ENCODE measurements around the gene ARHGAP26. TPM values are rescaled to one million over a fixed set of nuclear protein-coding genes. Genes with fewer than 3 reads are reported as not detected.

ARHGAP26 gene
- total RNA-seq, 1 donor: 7.6 TPM

DNA sequence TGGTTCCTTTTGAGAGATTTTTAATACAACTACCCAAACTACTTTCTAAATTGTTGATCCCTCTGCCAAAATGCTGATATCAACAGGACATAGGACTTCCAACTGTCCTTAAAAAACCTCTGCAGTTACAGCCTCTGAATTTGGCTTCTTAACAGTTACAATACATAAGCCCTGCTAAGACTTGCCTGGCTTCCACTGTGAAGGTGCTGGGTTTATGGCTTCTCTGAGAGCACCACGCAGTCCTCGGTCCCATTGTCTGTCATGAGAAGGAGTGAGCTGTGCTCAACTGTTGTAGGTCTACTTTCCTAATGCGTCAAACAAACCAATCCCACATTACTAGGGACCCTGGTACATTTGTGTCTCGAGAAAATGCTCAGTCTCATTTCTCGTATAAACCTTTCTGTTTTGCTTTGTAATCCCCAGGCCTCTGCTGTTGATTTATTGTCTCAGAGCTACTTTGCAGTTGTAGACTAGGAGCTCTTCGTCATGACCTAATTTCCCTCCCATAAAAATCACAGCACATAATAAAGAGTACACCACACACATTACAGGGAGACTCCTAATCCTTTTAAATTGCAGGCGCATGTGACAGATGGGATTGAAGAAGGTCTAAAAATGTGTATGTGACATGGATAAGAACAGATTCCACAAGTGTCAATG, 358.4 kb downstream of the ARHGAP26 start:
- H3K27me3 ChIP-seq (ENCODE audit: insufficient read depth, low read length): no peaks in the 10 kb centered on the region
- no peaks in the 10 kb centered on the region for H3K9me3 ChIP-seq (ENCODE audit: low read depth, low read length)
- TF ChIP-seq, protein P1, sequence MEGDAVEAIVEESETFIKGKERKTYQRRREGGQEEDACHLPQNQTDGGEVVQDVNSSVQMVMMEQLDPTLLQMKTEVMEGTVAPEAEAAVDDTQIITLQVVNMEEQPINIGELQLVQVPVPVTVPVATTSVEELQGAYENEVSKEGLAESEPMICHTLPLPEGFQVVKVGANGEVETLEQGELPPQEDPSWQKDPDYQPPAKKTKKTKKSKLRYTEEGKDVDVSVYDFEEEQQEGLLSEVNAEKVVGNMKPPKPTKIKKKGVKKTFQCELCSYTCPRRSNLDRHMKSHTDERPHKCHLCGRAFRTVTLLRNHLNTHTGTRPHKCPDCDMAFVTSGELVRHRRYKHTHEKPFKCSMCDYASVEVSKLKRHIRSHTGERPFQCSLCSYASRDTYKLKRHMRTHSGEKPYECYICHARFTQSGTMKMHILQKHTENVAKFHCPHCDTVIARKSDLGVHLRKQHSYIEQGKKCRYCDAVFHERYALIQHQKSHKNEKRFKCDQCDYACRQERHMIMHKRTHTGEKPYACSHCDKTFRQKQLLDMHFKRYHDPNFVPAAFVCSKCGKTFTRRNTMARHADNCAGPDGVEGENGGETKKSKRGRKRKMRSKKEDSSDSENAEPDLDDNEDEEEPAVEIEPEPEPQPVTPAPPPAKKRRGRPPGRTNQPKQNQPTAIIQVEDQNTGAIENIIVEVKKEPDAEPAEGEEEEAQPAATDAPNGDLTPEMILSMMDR (IDR thresholded peaks at IDR 0.05; ENCODE audit: extremely low read depth, low read depth, low read length): no peak
- H3K4me3 ChIP-seq (ENCODE audit: insufficient read depth, low read length): no peak overlapping the region
- no peaks in the 10 kb centered on the region for H3K79me2 ChIP-seq (ENCODE audit: insufficient read depth, low read length)
- H4K20me1 ChIP-seq (ENCODE audit: insufficient read depth, low read length): no peaks in the 10 kb centered on the region
- H3K27ac ChIP-seq (ENCODE audit: low read depth, low read length): no peak overlapping the region
- H3K36me3 ChIP-seq (ENCODE audit: insufficient read depth, low read length): no peaks in the 10 kb centered on the region
- no peak overlapping the region for H2AFZ ChIP-seq (ENCODE audit: low read length)
- no peak for DNase-seq (ENCODE audit: insufficient read length, low spot score, missing footprints)
- no peak overlapping the region for H3K4me2 ChIP-seq (ENCODE audit: insufficient read depth, low read length)
- H3K4me1 ChIP-seq (ENCODE audit: insufficient read depth, low read length): no peaks in the 10 kb centered on the region

DNA sequence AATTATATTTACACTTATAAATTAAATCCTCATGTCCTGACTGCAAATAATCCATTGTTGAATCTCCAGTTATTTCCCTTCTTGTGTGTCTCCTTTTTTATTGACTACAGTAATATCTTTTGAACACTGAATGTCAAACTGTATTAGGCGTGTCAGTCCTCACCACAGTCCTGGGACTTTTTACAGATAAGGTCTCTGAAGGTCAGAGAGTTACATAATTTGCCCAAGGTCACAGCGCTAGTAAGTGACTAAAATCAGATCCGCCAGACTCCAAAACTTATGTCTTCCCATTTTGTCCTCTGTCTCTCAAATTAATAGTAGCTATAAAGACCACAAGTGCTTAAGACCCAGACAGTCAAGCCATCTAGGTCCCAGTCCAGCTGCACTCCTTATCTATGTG, 359.0 kb downstream of the ARHGAP26 start:
- TF ChIP-seq, protein P1 (IDR thresholded peaks at IDR 0.05; ENCODE audit: extremely low read depth, low read depth, low read length): no peak
- H3K27me3 ChIP-seq (ENCODE audit: insufficient read depth, low read length): no peaks in the 10 kb centered on the region

DNA sequence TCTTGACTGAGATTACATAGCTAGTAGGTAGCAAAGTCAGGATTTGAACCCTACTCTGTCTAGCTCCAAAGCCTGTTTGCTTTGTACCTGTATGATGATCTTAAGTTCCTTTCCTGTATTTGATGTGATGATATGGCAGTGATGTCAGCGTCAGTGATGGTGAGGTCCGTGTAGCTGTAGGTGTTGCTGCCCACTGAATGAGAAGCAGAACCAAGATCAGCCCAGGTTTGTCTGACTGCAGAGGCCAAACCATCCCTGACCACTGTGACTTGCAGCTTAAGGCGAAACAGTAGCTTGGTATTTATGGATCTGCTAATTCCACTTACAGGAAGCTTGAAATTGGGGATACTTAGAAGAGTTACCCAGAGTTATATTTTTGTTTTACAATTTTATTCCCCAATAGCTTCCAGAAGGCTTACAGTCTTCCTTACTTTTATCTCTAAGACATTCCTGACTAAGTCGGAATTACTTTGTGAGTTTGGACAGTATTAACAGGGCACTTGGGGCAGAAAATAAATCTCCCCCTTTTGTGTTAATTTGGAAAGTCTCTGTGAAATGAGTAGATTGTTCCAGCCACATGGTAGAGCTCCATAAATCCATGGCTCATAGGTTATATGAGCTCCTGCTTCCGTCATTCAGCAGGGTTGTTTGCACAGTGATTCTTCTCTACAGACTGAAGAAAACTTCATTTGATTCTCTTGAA, 359.9 kb downstream of the ARHGAP26 start:
- Histone ChIP-seq H3K79me2 (ENCODE audit: insufficient read depth, low read length) (no peaks in the 10 kb centered on the region), H3K4me3 (ENCODE audit: insufficient read depth, low read length) (no peak overlapping the region), H3K27me3 (ENCODE audit: insufficient read depth, low read length) (no peaks in the 10 kb centered on the region), H3K4me2 (ENCODE audit: insufficient read depth, low read length) (no peak overlapping the region), H3K9me3 (ENCODE audit: low read depth, low read length) (no peaks in the 10 kb centered on the region), H3K36me3 (ENCODE audit: insufficient read depth, low read length) (no peaks in the 10 kb centered on the region), H2AFZ (ENCODE audit: low read length) (no peak overlapping the region), H4K20me1 (ENCODE audit: insufficient read depth, low read length) (no peaks in the 10 kb centered on the region), H3K4me1 (ENCODE audit: insufficient read depth, low read length) (peaks cover 4% of the 10 kb centered on the region), H3K27ac (ENCODE audit: low read depth, low read length) (no peak overlapping the region)
- no peak for DNase-seq (ENCODE audit: insufficient read length, low spot score, missing footprints)
- TF ChIP-seq, protein P1 (IDR thresholded peaks at IDR 0.05; ENCODE audit: extremely low read depth, low read depth, low read length): no peak

More for the DNA sequence above, 359.0 kb downstream of the ARHGAP26 start:
- H2AFZ ChIP-seq (ENCODE audit: low read length): no peak overlapping the region
- no peak overlapping the region for H3K4me2 ChIP-seq (ENCODE audit: insufficient read depth, low read length)
- H3K9me3 ChIP-seq (ENCODE audit: low read depth, low read length): no peaks in the 10 kb centered on the region
- H3K36me3 ChIP-seq (ENCODE audit: insufficient read depth, low read length): no peaks in the 10 kb centered on the region
- DNase-seq (ENCODE audit: insufficient read length, low spot score, missing footprints): no peak
- H3K27ac ChIP-seq (ENCODE audit: low read depth, low read length): no peak overlapping the region
- H3K4me1 ChIP-seq (ENCODE audit: insufficient read depth, low read length): peaks cover 3% of the 10 kb centered on the region
- no peaks in the 10 kb centered on the region for H4K20me1 ChIP-seq (ENCODE audit: insufficient read depth, low read length)
- H3K79me2 ChIP-seq (ENCODE audit: insufficient read depth, low read length): no peaks in the 10 kb centered on the region
- no peak overlapping the region for H3K4me3 ChIP-seq (ENCODE audit: insufficient read depth, low read length)

DNA sequence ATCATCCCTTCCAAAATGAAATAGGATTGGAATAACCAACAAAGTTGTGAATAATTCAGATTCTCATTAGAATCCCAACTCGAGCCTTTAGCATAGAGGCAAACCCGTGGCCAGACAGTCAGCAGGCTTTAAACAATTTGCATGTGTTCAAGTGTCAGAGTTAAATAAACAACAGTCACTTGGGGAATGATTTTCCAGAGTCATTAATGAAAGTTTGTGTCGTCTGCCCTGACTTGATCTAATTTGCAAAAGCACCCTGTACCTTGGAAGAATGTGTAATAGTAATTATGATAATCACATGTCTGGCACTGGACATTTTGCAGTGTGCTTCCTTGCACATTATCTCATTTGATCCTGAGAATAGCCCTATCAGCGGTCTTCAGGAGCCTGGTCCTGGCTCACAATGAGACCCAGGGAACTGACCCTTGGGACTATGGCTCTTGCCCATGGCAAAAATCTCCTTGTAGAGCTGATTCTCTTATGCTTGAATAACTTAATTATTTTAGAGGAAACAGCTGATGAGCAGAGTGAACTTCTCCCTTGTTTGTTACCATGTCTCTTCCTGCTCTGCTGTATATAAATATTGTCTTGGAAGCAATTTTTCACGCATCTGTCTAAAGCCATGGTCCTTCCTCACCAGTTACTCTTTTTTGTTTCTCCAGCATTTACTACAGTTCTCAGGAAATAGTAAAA, 360.6 kb downstream of the ARHGAP26 start:
- no peak for DNase-seq (ENCODE audit: insufficient read length, low spot score, missing footprints)
- Histone ChIP-seq H3K27me3 (ENCODE audit: insufficient read depth, low read length) (no peaks in the 10 kb centered on the region), H3K4me3 (ENCODE audit: insufficient read depth, low read length) (no peak overlapping the region), H3K27ac (ENCODE audit: low read depth, low read length) (no peak overlapping the region), H3K4me2 (ENCODE audit: insufficient read depth, low read length) (no peak overlapping the region), H2AFZ (ENCODE audit: low read length) (no peak overlapping the region), H3K79me2 (ENCODE audit: insufficient read depth, low read length) (no peaks in the 10 kb centered on the region), H3K36me3 (ENCODE audit: insufficient read depth, low read length) (no peaks in the 10 kb centered on the region), H4K20me1 (ENCODE audit: insufficient read depth, low read length) (no peaks in the 10 kb centered on the region), H3K4me1 (ENCODE audit: insufficient read depth, low read length) (peaks cover 4% of the 10 kb centered on the region), H3K9me3 (ENCODE audit: low read depth, low read length) (no peaks in the 10 kb centered on the region)
- TF ChIP-seq, protein P1 (IDR thresholded peaks at IDR 0.05; ENCODE audit: extremely low read depth, low read depth, low read length): no peak
